Cortex of kidney (tissue), 1 donor: Measurements from ENCODE around the gene MAP2K4.

ENCODE experiments used
- DNase-seq: peaks from one replicate; lab custom pipeline; 2025; lab: John Stamatoyannopoulos, UW

MAP2K4 gene

DNA sequence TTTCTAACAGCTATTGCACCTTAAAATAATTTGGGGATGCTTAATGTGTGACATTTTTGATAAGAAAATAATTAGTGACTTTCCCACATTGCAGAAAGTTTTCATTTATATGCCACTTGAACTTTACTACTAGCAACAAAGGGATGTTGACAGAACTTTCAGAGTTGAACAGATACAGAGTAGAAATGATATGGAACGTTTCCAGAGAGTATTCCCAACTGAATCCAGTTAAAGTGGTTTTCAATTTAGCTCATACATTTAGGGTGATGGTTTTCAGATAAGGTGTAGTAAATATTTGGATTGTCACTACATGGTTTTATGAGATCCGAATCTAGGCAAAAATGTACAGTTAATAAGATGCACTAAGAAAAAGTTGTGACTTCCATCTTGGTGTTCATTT is 17.3 kb downstream of the MAP2K4 start:
- DNase-seq: no peak

DNA sequence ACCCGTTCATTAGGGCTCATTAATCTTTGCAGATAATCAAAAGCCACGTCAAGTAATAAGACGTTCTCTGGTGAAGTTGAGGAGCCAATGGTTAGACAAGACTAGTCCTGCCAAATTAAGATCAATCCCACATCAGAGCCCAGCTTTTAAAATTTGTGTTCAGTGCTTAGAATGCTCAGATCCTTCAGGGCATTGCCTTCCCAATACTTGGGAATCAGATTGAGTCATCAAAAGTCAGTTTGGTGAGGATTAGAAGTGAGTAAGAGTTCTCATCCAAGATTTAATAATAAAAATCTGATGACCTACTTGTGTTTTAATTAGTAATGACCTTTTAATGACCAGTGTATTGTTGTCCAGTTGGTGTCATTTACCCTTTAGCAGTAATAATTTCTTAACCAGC is 19.8 kb downstream of the MAP2K4 start:
- DNase-seq: no peak

DNA sequence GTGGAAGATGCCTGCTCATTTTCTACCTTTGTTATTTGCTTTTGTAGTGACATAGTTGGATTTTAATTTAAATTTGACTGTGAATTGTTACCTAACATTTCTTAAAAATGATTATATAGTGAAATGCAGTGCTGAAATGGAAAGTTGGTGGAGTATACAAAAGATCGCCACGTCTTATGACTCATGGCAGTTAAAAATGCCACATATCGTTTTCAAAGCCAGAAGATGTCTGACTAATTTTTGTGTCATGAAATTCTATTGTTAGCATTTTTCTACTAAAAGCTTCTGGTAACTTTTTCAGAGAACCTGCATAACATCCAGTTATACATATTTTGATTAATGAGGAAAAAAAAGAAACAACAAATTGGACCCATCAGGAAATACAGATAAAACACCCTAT is 20.6 kb downstream of the MAP2K4 start:
- DNase-seq: no peak

GRCh38 chr17:12043702-12044101 is 23.0 kb downstream of the MAP2K4 start:
- no peak for DNase-seq

DNA sequence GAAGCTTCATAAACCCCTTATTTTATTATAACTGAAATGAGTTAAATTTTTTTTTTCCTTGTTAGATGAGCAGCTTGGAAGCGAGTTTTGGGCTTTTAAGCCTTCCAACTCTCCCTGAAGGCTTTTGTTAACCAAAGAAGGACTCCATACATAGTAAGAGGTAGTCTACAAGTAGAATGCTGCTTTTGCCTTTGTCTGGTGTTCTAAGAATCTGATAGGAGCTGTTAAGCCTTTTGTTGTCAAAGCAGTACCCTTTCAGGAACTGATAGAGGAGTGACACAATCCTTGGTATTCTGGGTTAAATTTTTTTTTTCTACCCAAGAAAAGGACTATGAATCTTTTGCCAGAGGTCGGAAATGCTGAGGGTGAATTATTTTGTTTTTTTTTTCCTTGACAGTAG is 26.1 kb downstream of the MAP2K4 start:
- DNase-seq: no peak

DNA sequence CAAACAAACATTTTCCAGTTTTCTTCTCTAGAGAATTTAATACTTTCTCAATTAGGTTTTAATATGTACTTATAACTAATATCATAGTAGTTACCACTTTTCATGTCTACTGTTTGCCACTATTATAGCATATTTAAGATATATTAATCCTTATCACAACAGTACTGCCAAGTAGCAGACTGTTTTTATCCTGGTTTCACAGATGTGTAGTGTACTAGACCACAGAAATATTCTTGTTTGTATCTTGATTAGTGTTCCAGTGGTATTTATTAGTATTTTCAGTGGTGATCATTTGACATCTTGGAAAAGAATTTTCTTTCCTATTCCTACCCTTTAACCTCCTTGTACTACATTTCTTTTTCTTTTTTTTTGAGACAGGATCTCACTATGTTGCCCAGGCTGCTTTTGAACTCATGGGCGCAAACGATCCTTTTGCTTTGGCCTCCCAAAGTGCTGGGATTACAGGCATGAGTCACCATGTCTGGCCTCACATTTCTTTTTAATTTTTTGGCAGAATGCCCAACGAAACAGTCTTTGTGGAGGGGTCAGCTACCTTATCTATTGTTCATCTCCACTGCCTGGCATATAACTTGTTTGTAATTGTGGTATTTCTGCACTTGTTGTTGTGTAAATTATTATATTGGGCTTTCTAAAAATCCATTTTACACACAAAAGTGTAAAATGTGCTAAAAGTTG is 27.2 kb downstream of the MAP2K4 start:
- DNase-seq: no peak

GRCh38 chr17:12048843-12049473 is 28.3 kb downstream of the MAP2K4 start:
- DNase-seq: no peak

GRCh38 chr17:12050646-12051225 is 30.1 kb downstream of the MAP2K4 start:
- no peak for DNase-seq

DNA sequence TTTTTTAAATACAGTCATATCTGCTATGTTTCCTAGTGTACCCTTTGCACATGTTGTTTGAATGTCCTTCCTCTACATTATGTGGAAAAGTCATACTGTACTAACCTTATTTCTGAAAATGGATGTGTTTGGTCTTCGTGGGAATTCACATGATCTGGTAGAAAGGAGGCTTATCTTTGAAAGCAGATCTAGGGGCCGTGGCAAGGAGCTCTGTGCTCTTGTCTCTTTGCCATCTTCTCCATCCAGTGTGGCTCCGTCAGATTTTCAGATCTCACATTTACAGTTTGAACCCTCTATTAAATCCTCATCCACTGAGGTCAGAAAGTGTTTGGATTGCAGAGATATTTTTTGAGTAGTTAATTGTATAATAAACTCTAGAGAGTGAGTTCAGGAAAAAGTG is 32.9 kb downstream of the MAP2K4 start:
- no peak for DNase-seq

- DNase-seq: no peak
Observed at GRCh38 chr17:12055889-12056288, 35.2 kb downstream of the MAP2K4 start.

- no peak for DNase-seq
Observed at GRCh38 chr17:12057520-12057919, 36.8 kb downstream of the MAP2K4 start.

DNA sequence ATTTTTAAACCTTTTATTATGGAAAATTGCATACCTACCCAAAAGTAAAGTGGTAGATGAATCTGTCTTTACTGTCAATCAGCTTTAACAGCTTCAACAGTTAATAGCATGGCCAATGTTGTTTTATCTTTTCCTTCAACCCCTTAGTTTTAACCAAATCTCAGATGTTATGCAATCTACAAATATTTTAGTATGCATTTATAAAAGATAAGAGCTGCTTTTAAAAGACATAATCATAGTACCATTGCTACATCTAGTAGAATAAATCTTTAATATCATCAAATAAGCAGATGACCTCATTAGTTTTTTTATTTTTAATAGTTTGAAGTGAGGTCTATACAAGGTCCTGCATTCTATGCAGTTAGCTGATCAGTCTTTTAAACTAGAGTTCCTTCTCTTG is 37.9 kb downstream of the MAP2K4 start:
- no peak for DNase-seq

DNA sequence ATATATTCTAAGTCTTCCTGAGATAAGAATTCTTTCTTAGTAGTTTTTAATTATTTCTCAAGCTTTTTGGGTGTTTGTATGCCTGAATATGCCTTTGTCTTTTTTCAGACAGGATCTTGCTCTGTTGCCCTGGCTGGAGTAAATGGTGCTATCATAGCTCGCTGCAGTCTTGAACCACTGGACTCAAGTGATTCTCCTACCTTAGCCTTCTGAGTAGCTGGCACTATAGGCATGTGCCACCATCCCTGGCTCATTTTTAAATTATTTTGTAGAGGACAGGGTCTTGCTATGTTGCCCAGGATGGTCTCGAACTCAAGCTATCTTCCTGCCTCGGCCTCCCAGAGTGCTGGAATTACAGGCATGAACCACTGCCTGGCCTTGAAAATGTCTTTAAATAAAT is 41.6 kb downstream of the MAP2K4 start:
- DNase-seq: no peak

- DNase-seq: no peak
Observed at GRCh38 chr17:12064395-12064794, 43.7 kb downstream of the MAP2K4 start.

DNA sequence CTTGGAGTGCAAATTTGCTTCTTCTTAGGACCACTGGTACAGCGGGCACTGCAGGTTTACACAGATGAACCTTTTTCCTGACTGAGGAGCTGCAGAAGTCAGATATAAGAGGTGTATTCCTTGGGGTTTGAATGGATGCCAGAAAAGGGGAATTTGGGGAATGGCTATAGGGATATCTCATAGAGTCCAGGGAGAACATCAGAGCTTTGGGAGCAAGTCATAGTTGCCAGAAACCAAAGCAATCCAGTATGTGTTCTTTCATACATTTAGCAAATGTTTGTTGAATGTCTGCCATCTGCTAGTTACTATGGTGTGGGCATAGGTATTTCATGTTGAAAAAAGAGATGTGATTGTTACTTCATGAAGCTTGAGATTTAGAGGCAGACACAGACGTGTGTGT is 46.8 kb downstream of the MAP2K4 start:
- DNase-seq: no peak

- no peak for DNase-seq
Observed at GRCh38 chr17:12068946-12069345, 48.3 kb downstream of the MAP2K4 start.

DNA sequence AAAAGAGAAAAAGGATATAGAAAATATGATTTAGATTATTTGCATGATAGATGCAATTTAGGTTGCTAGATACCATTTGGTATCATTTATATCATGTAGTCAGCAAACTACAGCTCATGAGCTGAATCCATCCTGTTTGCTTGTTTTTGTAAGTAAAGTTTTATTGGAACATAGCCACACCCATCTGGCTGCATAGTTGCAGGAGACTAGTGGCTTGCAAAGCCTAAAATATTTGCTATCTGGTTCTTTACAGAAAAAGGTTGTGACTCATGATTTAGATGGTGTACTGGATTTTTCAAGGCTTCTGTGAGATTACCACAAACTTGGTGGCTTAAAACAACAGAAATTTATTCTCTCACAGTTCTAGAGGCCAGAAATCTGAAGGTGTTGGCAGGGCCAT is 49.9 kb downstream of the MAP2K4 start:
- no peak for DNase-seq

GRCh38 chr17:12074346-12074745 is 53.7 kb downstream of the MAP2K4 start:
- no peak for DNase-seq

GRCh38 chr17:12077773-12078172 is 57.1 kb downstream of the MAP2K4 start:
- no peak for DNase-seq

DNA sequence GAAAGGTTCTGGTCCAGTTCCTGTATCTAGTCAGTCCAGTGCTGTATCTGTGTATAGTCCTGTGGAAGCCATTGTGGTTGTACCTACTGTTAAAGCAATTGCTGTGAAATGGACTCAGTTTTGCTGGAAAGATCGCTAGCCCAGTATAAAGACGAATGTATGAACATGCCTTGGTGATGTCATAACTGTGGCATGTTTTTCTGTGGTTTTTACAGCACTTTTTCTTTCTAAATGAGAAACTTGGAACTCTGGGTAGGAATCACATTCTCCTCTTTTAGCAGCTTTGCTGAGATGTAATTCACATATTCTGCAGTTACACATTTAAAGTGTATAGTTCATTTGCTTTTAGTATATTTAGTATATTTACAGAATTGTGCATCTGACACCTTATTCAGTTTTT is 58.1 kb downstream of the MAP2K4 start:
- DNase-seq: no peak

DNA sequence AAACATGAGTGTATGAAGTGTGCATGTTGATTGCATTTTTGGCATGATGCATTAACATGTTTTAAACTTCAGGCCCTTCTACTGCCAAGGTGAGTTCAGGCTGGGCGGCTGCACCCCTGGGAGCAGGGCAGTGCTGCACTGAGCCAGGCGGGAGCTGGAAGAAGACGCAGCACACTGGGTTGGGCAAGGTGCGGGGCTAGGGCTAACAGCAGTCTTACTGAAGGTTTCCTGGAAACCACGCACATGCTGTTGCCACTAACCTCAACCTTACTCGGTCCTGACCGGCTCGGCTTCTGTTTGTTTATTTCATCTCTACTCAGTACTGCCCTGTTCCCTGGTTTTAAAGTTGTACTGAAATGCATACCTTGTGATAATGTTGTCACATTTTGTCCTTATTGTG is 61.0 kb downstream of the MAP2K4 start:
- DNase-seq: no peak

GRCh38 chr17:12085076-12085949 is 64.6 kb downstream of the MAP2K4 start:
- no peak for DNase-seq

GRCh38 chr17:12088035-12088434 is 67.4 kb downstream of the MAP2K4 start:
- DNase-seq: no peak
